ENCODE measurements around the gene MAPK9. TPM values are rescaled to one million over a fixed set of nuclear protein-coding genes. Genes with fewer than 3 reads are reported as not detected.

MAPK9 gene
- total RNA-seq, 1 donor from 2014 or later, result 31.8 TPM

DNA sequence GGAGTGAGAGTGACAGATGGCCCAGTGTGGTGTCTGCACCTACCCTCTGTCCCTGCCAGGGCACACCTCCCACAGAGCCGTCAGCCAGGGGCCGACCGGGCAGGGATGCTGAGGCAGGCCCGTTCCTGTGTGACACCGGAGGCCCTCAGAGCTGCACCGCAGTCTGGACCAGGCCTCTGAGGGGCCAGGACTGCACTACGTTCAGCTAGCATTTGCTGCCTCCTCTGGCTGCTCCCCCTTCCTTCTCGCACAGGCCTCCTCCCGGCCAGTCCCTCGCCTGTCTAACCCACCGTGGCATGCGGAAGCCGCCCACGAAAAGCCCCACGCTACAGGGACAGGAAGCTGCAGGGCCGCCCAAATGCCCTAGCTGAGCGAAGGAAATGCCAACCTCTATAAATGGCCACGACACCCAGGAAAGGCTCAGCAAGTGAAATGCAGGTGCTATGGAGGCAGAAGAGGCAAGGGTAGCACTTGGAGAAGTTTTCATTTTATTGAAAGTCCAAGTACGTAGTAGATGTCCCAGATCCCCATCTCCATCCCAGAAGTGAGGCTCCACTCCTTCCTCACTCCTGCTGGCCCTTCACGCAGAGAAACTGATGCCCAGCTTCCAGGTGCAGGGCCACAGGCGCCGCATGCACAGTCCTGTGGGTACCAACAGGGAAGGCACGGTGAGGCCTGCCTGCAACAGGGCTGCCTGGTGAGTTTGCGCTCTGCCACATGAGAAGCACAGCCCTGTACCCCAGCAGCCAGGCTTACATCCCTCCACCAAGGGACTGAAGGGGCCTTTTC, 38.7 kb downstream of the MAPK9 start:
- no peaks in the 10 kb centered on the region for H3K4me1 Mint-ChIP-seq (ENCODE audit: unreplicated experiment)
- peak; percentile 81 for DNase-seq (ENCODE audit: extremely low spot score, unreplicated experiment)
- peaks cover 30% of the 10 kb centered on the region for H3K9me3 Mint-ChIP-seq (ENCODE audit: unreplicated experiment)
- H3K27me3 Mint-ChIP-seq (ENCODE audit: unreplicated experiment), result no peaks in the 10 kb centered on the region
- no peak overlapping the region for H3K4me3 Mint-ChIP-seq (ENCODE audit: unreplicated experiment)
- no peak overlapping the region for H3K27ac Mint-ChIP-seq (ENCODE audit: unreplicated experiment)
- H3K36me3 Mint-ChIP-seq (ENCODE audit: unreplicated experiment), result peaks cover 80% of the 10 kb centered on the region
- TF ChIP-seq, protein P1, sequence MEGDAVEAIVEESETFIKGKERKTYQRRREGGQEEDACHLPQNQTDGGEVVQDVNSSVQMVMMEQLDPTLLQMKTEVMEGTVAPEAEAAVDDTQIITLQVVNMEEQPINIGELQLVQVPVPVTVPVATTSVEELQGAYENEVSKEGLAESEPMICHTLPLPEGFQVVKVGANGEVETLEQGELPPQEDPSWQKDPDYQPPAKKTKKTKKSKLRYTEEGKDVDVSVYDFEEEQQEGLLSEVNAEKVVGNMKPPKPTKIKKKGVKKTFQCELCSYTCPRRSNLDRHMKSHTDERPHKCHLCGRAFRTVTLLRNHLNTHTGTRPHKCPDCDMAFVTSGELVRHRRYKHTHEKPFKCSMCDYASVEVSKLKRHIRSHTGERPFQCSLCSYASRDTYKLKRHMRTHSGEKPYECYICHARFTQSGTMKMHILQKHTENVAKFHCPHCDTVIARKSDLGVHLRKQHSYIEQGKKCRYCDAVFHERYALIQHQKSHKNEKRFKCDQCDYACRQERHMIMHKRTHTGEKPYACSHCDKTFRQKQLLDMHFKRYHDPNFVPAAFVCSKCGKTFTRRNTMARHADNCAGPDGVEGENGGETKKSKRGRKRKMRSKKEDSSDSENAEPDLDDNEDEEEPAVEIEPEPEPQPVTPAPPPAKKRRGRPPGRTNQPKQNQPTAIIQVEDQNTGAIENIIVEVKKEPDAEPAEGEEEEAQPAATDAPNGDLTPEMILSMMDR (IDR thresholded peaks at IDR 0.05), result no peak

DNA sequence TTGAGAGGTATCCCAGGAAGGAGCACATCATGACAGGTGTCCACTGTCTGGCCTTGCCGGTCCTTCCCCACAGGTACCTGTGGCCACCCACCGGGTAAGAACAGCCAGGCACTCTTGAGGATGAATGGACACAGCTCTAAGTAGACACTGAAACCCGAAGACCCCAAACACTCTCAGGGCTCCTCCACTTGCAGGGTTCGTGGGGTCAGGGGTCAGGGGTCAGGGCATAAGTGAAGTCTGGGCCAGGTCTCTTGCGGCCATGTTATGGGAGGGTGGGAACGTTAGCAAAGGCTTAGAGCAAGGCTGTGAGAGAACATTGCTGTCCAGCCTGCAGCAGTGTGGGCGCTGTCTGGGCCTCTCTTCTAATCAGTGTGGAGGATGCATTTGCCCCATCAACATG, 40.0 kb downstream of the MAPK9 start:
- Mint-ChIP-seq H3K9me3 (ENCODE audit: unreplicated experiment) (peaks cover 23% of the 10 kb centered on the region), H3K4me1 (ENCODE audit: unreplicated experiment) (no peaks in the 10 kb centered on the region), H3K36me3 (ENCODE audit: unreplicated experiment) (peaks cover 79% of the 10 kb centered on the region), H3K4me3 (ENCODE audit: unreplicated experiment) (no peak overlapping the region), H3K27me3 (ENCODE audit: unreplicated experiment) (no peaks in the 10 kb centered on the region), H3K27ac (ENCODE audit: unreplicated experiment) (no peak overlapping the region)
- TF ChIP-seq, protein P1 (IDR thresholded peaks at IDR 0.05), result no peak
- no peak for DNase-seq (ENCODE audit: extremely low spot score, unreplicated experiment)

DNA sequence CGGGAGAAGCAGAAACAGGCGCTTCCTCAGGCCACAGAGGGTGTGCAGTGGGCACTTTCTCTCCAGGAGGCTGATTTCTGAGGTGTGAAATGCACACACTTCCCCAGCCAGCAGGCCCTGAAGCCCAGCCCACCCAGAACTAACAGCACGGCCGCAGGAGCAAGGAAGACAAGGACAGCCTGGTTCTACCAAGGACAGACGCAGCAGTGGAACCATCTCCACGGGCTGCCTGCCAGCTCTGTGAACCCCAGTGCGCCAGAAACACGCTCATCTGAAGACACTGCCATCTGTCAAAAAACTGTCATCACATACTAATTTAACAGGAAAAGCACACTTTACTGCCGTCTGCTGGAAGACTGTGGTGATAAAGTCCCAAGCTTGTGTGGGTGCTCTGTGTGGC, 40.7 kb downstream of the MAPK9 start:
- TF ChIP-seq, protein P1 (IDR thresholded peaks at IDR 0.05), result no peak
- H3K4me3 Mint-ChIP-seq (ENCODE audit: unreplicated experiment), result no peak overlapping the region
- no peaks in the 10 kb centered on the region for H3K4me1 Mint-ChIP-seq (ENCODE audit: unreplicated experiment)
- H3K9me3 Mint-ChIP-seq (ENCODE audit: unreplicated experiment), result peaks cover 21% of the 10 kb centered on the region
- peak; percentile 71 for DNase-seq (ENCODE audit: extremely low spot score, unreplicated experiment)
- no peak overlapping the region for H3K27ac Mint-ChIP-seq (ENCODE audit: unreplicated experiment)
- H3K27me3 Mint-ChIP-seq (ENCODE audit: unreplicated experiment), result no peaks in the 10 kb centered on the region
- peaks cover 83% of the 10 kb centered on the region for H3K36me3 Mint-ChIP-seq (ENCODE audit: unreplicated experiment)

DNA sequence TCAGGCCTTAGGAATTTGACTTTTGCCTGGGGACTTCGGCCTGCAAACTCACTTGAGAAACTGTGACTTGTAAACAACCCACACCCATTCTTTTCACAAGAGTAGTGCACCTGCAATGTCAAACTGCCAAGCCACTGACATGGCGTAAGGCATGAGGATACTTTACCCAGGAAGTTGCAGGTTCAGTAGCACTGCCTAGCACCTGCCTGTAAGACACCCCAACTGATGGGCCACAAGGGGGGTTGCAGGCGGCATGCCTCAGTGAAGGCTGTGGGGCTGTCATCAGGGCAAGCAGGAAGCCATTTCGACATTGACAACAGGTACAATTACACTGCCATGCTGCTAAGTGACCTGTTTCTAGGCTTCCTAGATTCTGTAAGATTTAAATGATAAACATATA, 41.6 kb downstream of the MAPK9 start:
- peak; percentile 73 for DNase-seq (ENCODE audit: extremely low spot score, unreplicated experiment)
- Mint-ChIP-seq H3K36me3 (ENCODE audit: unreplicated experiment) (peaks cover 76% of the 10 kb centered on the region), H3K27me3 (ENCODE audit: unreplicated experiment) (no peaks in the 10 kb centered on the region), H3K9me3 (ENCODE audit: unreplicated experiment) (peaks cover 17% of the 10 kb centered on the region), H3K4me3 (ENCODE audit: unreplicated experiment) (no peak overlapping the region), H3K4me1 (ENCODE audit: unreplicated experiment) (no peaks in the 10 kb centered on the region), H3K27ac (ENCODE audit: unreplicated experiment) (no peak overlapping the region)
- TF ChIP-seq, protein P1 (IDR thresholded peaks at IDR 0.05), result no peak

DNA sequence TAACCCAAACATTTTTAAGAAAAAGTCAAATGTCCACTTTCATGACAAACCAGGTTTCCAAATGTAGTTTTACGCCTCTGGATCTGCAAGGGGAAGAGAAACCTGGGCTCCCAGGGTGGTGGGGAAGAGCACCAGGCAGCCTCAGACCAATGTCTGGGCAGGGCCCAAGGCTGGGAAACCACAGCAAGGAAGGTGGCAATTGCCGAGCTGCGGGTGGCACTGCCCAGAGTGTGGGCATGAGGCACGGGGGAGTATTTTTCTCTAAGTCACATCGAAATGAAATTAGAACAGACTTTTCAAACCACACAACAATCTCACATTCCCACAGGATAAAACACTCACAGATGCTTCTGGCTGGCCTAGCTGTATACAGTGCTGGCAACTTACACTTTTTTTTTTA, 50.3 kb downstream of the MAPK9 start:
- no peak overlapping the region for H3K27ac Mint-ChIP-seq (ENCODE audit: unreplicated experiment)
- no peaks in the 10 kb centered on the region for H3K4me1 Mint-ChIP-seq (ENCODE audit: unreplicated experiment)
- DNase-seq (ENCODE audit: extremely low spot score, unreplicated experiment), result no peak
- H3K36me3 Mint-ChIP-seq (ENCODE audit: unreplicated experiment), result peaks cover 61% of the 10 kb centered on the region
- H3K27me3 Mint-ChIP-seq (ENCODE audit: unreplicated experiment), result no peaks in the 10 kb centered on the region
- H3K9me3 Mint-ChIP-seq (ENCODE audit: unreplicated experiment), result no peaks in the 10 kb centered on the region
- no peak overlapping the region for H3K4me3 Mint-ChIP-seq (ENCODE audit: unreplicated experiment)
- TF ChIP-seq, protein P1 (IDR thresholded peaks at IDR 0.05), result no peak
